ENCODE results near the gene SP3.

SP3 gene

GRCh38 chr2:173958198-173958846 lies 6.9 kb downstream of the SP3 start:
- DNase-seq (ENCODE audit: low read depth): no peak
- no peak for TF ChIP-seq CTCF (IDR thresholded peaks at IDR 0.05; ENCODE audit: low read length, missing control alignments)
- no peak overlapping the region for H3K4me3 ChIP-seq (replicated peaks; ENCODE audit: low read depth, low read length)

GRCh38 chr2:173957517-173957916 lies 7.7 kb downstream of the SP3 start:
- H3K4me3 ChIP-seq (replicated peaks; ENCODE audit: low read depth, low read length): no peak overlapping the region
- DNase-seq (ENCODE audit: low read depth): no peak

GRCh38 chr2:173956454-173956853 lies 8.7 kb downstream of the SP3 start:
- TF ChIP-seq CTCF (IDR thresholded peaks at IDR 0.05; ENCODE audit: low read length, missing control alignments): no peak
- H3K4me3 ChIP-seq (replicated peaks; ENCODE audit: low read depth, low read length): no peak overlapping the region
- no peak for DNase-seq (ENCODE audit: low read depth)

More at GRCh38 chr2:173957517-173957916, 7.7 kb downstream of the SP3 start:
- TF ChIP-seq CTCF (IDR thresholded peaks at IDR 0.05; ENCODE audit: low read length, missing control alignments): no peak

- H3K4me3 ChIP-seq (replicated peaks; ENCODE audit: low read depth, low read length): no peak overlapping the region
- DNase-seq (ENCODE audit: low read depth): no peak
- TF ChIP-seq CTCF (IDR thresholded peaks at IDR 0.05; ENCODE audit: low read length, missing control alignments): no peak
Measured at GRCh38 chr2:173955867-173956266, 9.3 kb downstream of the SP3 start.

GRCh38 chr2:173955004-173955403 lies 10.2 kb downstream of the SP3 start:
- no peak for TF ChIP-seq CTCF (IDR thresholded peaks at IDR 0.05; ENCODE audit: low read length, missing control alignments)
- DNase-seq (ENCODE audit: low read depth): no peak
- no peak overlapping the region for H3K4me3 ChIP-seq (replicated peaks; ENCODE audit: low read depth, low read length)

GRCh38 chr2:173953047-173953424 lies 12.1 kb downstream of the SP3 start:
- DNase-seq (ENCODE audit: low read depth): no peak
- TF ChIP-seq CTCF (IDR thresholded peaks at IDR 0.05; ENCODE audit: low read length, missing control alignments): no peak

More at GRCh38 chr2:173953047-173953424, 12.1 kb downstream of the SP3 start:
- no peak overlapping the region for H3K4me3 ChIP-seq (replicated peaks; ENCODE audit: low read depth, low read length)

Measured in fibroblast of pulmonary artery (primary cell).